ENCODE results near the gene DNAJB5. TPM values are rescaled to one million over a fixed set of nuclear protein-coding genes. Genes with fewer than 3 reads are reported as not detected.

The DNAJB5 gene
- total RNA-seq, 1 experiment from 2014 or later = 0.27 TPM

DNA sequence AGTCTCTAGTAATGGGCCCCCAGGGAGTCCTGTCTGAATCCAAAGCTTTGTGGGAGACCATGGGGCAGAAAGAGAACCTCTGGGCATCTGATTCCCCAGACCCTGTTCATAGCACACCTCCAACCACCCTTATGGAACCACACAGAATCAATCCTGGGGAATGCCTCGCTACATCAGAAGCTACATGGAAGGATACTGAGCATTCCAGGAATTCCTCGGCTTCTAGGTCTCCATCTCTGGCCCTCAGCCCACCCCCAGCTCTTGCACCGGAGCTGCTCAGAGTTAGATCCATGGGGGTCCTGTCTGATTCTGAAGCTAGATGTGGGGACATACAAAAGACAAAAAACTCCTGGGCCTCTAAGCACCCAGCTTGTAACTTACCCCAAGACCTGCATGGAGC lies 54.5 kb downstream of the DNAJB5 start:
- DNase-seq (ENCODE audit: extremely low read depth, low read depth) = no peak

Other genes with a start within 250 kb of the DNAJB5 start
- gene PHF24, start 31.5 kb upstream of the DNAJB5 start, total RNA-seq (2014; rRNA removed; shearing (Covaris generic)) = not detected in 2 replicates
- 161 and 163 TPM in 2 replicates for gene VCP, start 82.9 kb downstream of the DNAJB5 start, total RNA-seq (2014; rRNA removed; shearing (Covaris generic))
- gene FANCG, start 90.2 kb downstream of the DNAJB5 start, total RNA-seq (2014; rRNA removed; shearing (Covaris generic)) = 22.6 and 25.5 TPM in 2 replicates
- gene PIGO, start 106.8 kb downstream of the DNAJB5 start, total RNA-seq (2014; rRNA removed; shearing (Covaris generic)) = 32.2 and 33.9 TPM in 2 replicates
- 205 and 206 TPM in 2 replicates for gene STOML2, start 113.4 kb downstream of the DNAJB5 start, total RNA-seq (2014; rRNA removed; shearing (Covaris generic))
- 9.6 and 10.6 TPM in 2 replicates for gene ATOSB, start 126.1 kb downstream of the DNAJB5 start, total RNA-seq (2014; rRNA removed; shearing (Covaris generic))
- 7.2 and 7.7 TPM in 2 replicates for gene UNC13B, start 172.3 kb downstream of the DNAJB5 start, total RNA-seq (2014; rRNA removed; shearing (Covaris generic))